22Rv1 (cell line): Measurements from ENCODE around the gene ARID1A.

Experiments used
- CTCF ChIP-seq: fragments of 450-650 bp; IDR thresholded peaks from 2 replicates; pipeline ENCODE4 v1.5.1; 2017; ENCODE audit warnings: mild to moderate bottlenecking
- ZFX ChIP-seq: fragments of 450-650 bp; IDR thresholded peaks from 2 replicates; pipeline ENCODE4 v1.6.1; 2017; ENCODE audit warnings: antibody characterized with exemption, borderline replicate concordance

- TF ChIP-seq CTCF (no peak; the same call in 1 of the 2 replicates), ZFX (no peak)
Measured at GRCh38 chr1:26692793-26693490, 2.9 kb upstream of the ARID1A start.
